Prostate gland (tissue), 2 donors: Measurements from ENCODE around the gene OPA1. TPM values are rescaled to one million over a fixed set of nuclear protein-coding genes. Genes with fewer than 3 reads are reported as not detected.
A peak's percentile ranks its signal among the peaks of the same experiment; 100 is the strongest.

Source experiments
- DNase-seq: peaks from one replicate; pipeline ENCODE4 v3.0.0-alpha.2; 2019; ENCODE audit warnings: low spot score
- H3K27ac ChIP-seq, 2 donors: fragments of 200-600 bp; sonication (generic); 2 replicates each; pipeline ENCODE4 v1.5.1; 2017 to 2019
- H3K27me3 ChIP-seq: fragments of 200-600 bp; sonication (generic); replicated peaks from 2 replicates; pipeline ENCODE4 v1.5.1; 2019; ENCODE audit not compliant: insufficient read depth
- H3K36me3 ChIP-seq, 2 donors: fragments of 200-600 bp; sonication (generic); 1 replicate in 1 of 2; 2 replicates in 1 of 2; pipeline versions ENCODE4 v1.5.1 to v1.8.1; 2017 to 2019
- H3K4me1 ChIP-seq: fragments of 200-600 bp; sonication (generic); replicated peaks from 2 replicates; pipeline ENCODE4 v1.5.1; 2019
- H3K4me3 ChIP-seq, 2 donors: fragments of 200-600 bp; sonication (generic); 2 replicates each; pipeline ENCODE4 v1.5.1; 2017 to 2019
- H3K9me3 ChIP-seq: fragments of 200-600 bp; sonication (generic); 2 replicates; pipeline ENCODE4 v1.5.1; 2017
- CTCF ChIP-seq, 4 experiments: fragments of 200-600 bp in 2 of 4; fragments of 450-650 bp in 2 of 4; sonication (generic) in 2 of 4; IDR thresholded peaks; 1 replicate in 3 of 4; 2 replicates in 1 of 4; pipeline ENCODE4 v1.5.1; 2016 to 2019; ENCODE audit warnings: antibody characterized with exemption in 4 of 4, mild to moderate bottlenecking in 2 of 4, moderate library complexity in 2 of 4
- POLR2A ChIP-seq: fragments of 450-650 bp; IDR thresholded peaks from one replicate; pipeline ENCODE4 v1.6.1; 2016; ENCODE audit warnings: antibody characterized with exemption, mild to moderate bottlenecking
- POLR2AphosphoS5 ChIP-seq: sonication (generic); formaldehyde crosslinking; IDR thresholded peaks from one replicate; pipeline ENCODE4 v1.6.1; 2017; ENCODE audit warnings: antibody characterized with exemption
- WGBS: methylation state at CpG from one replicate; pipeline ENCODE4 v1.1.5; 2018; 5-methylcytosine and 5-hydroxymethylcytosine counted together
- intact Hi-C: fragments of 100-400 bp; cut with DNase I; formaldehyde crosslinking; loops from one replicate; pipeline ENCODE4 v1.14.2; 2022
- total RNA-seq, 2 donors: library from RNA; depleted of rRNA; stranded (reverse); fragments of >200 nt; gene quantifications; one replicate each; pipeline ENCODE4 v1.1.0, GENCODE V29; 2016

OPA1 gene
- total RNA-seq, 2 donors from 2014 or later = 27.1 to 45.1 TPM

GRCh38 chr3:193590088-193590856 lies 2.7 kb upstream of the OPA1 start:
- DNase-seq = no peak
- H3K9me3 ChIP-seq = no peaks in the 10 kb centered on the region
- no peak overlapping the region for H3K27ac ChIP-seq
- TF ChIP-seq POLR2A = no peak
- TF ChIP-seq POLR2AphosphoS5 = no peak
- no peak for TF ChIP-seq CTCF (IDR thresholded peaks at IDR 0.05)
- H3K27me3 ChIP-seq = no peaks in the 10 kb centered on the region
- H3K36me3 ChIP-seq = no peaks in the 10 kb centered on the region
- WGBS = 85% methylated on average over 6 of the region's 6 CpGs
- peaks cover 5% of the 10 kb centered on the region for H3K4me1 ChIP-seq
- intact Hi-C loops = loop anchor here (5.0 kb wide), 1 partner anchor 673 kb away; the partner anchor contains the start of gene MB21D2
- H3K4me3 ChIP-seq = no peak overlapping the region

GRCh38 chr3:193593668-193594030 lies 641 bp downstream of the OPA1 start:
- under 1% methylated on average over 11 of the region's 11 CpGs for WGBS
- peak overlapping the region; percentile 94 to 97 for H3K4me3 ChIP-seq
- H3K27ac ChIP-seq = peak overlapping the region; percentile 77 to 80
- H3K9me3 ChIP-seq = no peaks in the 10 kb centered on the region
- DNase-seq = no peak
- H3K4me1 ChIP-seq = peaks cover 5% of the 10 kb centered on the region
- no peaks in the 10 kb centered on the region for H3K27me3 ChIP-seq
- TF ChIP-seq POLR2AphosphoS5 (no peak), POLR2A (no peak)
- intact Hi-C loops = loop anchor here (5.0 kb wide), 1 partner anchor 676 kb away; the partner anchor contains the start of gene MB21D2
- H3K36me3 ChIP-seq = no peaks in the 10 kb centered on the region

GRCh38 chr3:193594946-193595689 lies 2.1 kb downstream of the OPA1 start:
- 58% methylated on average over 1 of the region's 1 CpG for WGBS
- H3K9me3 ChIP-seq = no peaks in the 10 kb centered on the region
- H3K4me3 ChIP-seq = no peak overlapping the region
- H3K36me3 ChIP-seq = no peaks in the 10 kb centered on the region
- no peak for TF ChIP-seq CTCF (IDR thresholded peaks at IDR 0.05)
- TF ChIP-seq POLR2AphosphoS5 = no peak
- TF ChIP-seq POLR2A = no peak
- intact Hi-C loops = loop anchor here (5.0 kb wide), 1 partner anchor 678 kb away; the partner anchor contains the start of gene MB21D2
- DNase-seq = no peak
- no peak overlapping the region for H3K27ac ChIP-seq
- no peaks in the 10 kb centered on the region for H3K27me3 ChIP-seq
- peaks cover 5% of the 10 kb centered on the region for H3K4me1 ChIP-seq

- Histone ChIP-seq H3K9me3 (no peaks in the 10 kb centered on the region), H3K36me3 (no peaks in the 10 kb centered on the region), H3K4me3 (no peak overlapping the region), H3K4me1 (peaks cover 5% of the 10 kb centered on the region), H3K27ac (no peak overlapping the region), H3K27me3 (no peaks in the 10 kb centered on the region)
- TF ChIP-seq POLR2A = no peak
- TF ChIP-seq CTCF (IDR thresholded peaks at IDR 0.05) = no peak
- no peak for TF ChIP-seq POLR2AphosphoS5
- DNase-seq = no peak
- intact Hi-C loops = no loop called here
- WGBS = 96% methylated on average over 5 of the region's 5 CpGs
These were observed 3.0 kb downstream of the OPA1 start for GRCh38 chr3:193595939-193596487.

- no peak for TF ChIP-seq POLR2AphosphoS5
- TF ChIP-seq CTCF (IDR thresholded peaks at IDR 0.05) = no peak
- no peak for TF ChIP-seq POLR2A
- 89% methylated on average over 2 of the region's 2 CpGs for WGBS
- Histone ChIP-seq H3K27me3 (no peaks in the 10 kb centered on the region), H3K27ac (no peak overlapping the region), H3K4me1 (no peaks in the 10 kb centered on the region), H3K36me3 (no peaks in the 10 kb centered on the region), H3K4me3 (no peak overlapping the region), H3K9me3 (no peaks in the 10 kb centered on the region)
- DNase-seq = no peak
- intact Hi-C loops = no loop called here
These were observed 5.2 kb downstream of the OPA1 start for GRCh38 chr3:193598202-193598601.
